CD4-positive, alpha-beta T cell treated with Interleukin-15 for 1 hour (primary cell): Measurements from ENCODE around the gene ACRBP.
"Not testable (repeated sequence)": the region's sequence is repeated elsewhere in the genome, so short reads cannot be mapped to it uniquely, and the experiment has no call there.

Experiments
- DNase-seq: peaks from one replicate; pipeline ENCODE4 v3.0.0-alpha.2; 2020

ACRBP gene

DNA sequence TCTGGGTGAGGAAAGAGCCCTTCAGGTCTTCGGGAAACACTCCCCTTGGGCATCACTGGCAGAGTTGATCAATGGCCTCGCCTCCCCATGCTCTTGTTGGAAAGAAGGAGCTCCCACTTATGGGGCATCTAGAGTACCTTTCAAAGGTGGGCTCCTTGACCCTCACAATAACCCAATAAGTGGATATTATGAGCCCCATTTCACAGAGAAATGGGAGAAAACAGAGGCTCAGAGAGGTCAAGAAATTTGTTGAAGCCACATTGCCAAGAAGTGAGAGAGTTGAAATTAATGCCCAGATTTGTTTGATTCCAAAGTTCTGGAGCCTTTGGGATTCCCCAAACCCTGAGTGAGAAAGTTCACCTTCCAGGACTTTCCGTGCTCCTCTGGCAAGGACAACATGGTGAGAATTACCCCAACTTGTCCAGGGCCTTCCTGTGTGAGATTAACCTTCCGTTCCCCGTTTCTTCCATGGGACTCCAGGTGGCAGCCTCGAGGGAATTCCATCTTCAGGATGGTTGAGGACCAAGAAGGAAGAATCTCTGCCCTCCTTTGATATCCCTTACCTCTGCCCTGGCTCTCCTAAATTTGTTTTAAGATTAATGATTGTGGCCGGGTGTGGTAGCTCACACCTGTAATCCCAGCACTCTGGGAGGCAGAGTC is 32.6 kb downstream of the ACRBP start:
- no peak for DNase-seq

DNA sequence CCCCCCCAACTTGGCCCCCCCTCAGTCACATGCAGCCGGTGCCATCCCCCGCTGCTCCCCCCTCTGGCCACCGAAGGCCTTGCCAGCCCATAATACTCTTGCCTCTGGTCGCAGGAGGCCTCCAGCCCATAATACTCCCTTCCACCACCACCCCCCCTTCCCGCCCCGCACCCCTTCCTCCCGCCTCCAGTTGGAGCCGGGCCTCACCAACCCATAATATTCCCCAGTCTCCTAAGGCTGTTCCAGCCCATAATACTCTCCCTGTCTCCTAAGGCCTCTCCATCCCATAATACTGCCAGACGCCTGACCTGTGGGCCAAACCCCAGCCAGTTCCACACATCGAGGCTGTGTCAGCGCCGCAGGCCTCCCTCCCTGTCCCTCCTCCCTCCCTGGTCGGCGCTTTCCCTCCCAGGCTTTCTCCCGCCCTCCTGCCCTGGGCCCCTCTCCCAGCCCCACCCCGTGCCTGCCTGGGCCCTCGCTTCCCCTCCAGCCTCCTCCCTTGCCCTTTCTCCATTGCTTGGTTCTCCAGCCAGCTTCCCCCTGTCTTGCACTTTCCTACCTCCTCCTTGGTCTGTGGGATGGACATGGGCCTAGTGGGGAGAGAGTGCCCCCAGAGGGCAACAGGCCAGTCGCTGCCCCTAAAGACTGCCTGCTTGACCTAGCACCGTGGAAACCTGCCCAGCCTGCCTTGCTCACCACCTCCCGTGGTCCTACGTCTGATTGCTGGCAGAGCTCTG is 33.3 kb downstream of the ACRBP start:
- peak; percentile 85 for DNase-seq

DNA sequence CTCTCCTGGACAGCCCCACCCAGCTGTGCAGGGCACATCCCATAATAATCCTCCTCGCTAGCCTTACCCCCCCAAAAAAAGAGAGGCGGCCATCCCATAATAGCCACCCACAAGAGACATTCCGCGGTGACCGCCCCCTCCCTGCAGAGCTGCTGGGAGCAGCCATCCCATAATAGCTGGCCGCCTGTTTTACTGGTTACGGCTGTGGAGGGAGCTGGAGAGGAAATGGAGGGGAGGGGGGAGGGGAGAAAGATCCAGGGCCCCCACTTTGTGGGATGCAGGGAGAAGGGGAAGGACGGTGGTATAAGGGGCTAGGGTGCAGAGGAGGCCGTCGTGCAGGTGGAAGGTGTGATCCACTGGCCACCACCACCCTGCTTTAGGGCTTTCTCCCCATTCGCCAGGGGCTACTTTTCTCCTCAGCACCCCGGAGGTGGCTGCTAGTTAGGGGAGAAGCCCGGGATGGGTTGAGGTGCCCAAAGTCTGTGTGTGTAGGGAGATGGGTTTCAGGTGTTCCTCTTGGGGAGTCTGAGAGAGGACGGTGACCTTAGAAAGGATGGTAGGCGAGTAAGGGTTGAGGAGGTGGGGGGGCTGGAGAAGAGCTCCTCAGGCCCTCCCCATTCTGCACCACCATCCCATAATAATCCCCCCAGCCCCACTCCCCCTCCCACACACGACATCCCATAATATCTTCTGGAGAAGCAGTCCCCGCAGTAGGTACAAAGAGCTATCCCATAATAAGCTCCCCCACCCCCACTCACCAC is 34.0 kb downstream of the ACRBP start:
- DNase-seq = peak; percentile 65

DNA sequence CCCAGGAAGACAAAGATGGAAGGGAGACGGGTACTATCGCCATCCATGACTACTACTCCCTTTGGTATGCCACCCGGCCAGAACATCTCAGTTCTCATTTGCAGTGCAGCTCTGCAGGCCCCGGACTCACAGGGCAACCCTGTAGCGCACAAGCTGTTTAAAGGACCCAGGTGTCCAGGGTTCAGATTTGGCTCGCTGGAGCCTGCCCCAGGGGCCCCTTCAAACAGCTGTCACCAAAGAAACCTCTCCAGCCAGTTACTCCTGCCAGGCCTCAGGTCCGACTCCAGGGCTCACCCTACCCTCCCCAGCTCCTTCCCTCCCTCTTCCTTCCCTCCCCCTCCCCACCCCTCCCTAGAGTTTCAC is 34.6 kb downstream of the ACRBP start:
- DNase-seq = no peak

DNA sequence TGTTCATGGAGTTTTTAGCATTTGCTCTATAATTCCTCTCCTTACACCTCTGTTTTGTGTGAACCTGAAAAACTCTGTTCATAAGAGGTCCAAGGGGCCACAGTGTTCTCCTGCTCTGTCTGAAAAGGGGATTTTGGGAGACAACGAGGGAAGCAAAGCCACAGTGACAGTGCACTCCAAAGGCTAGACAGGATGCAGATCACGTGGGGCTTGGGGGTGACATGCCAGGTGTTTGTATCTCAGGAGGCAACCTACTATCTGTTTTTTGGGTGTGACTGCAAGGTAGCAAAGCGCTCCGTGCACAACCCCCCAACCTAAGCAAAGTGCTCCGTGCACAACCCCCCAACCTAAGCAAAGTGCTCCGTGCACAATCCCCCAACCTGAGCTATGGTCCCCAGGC is 35.0 kb downstream of the ACRBP start:
- DNase-seq = peak; percentile 28

DNA sequence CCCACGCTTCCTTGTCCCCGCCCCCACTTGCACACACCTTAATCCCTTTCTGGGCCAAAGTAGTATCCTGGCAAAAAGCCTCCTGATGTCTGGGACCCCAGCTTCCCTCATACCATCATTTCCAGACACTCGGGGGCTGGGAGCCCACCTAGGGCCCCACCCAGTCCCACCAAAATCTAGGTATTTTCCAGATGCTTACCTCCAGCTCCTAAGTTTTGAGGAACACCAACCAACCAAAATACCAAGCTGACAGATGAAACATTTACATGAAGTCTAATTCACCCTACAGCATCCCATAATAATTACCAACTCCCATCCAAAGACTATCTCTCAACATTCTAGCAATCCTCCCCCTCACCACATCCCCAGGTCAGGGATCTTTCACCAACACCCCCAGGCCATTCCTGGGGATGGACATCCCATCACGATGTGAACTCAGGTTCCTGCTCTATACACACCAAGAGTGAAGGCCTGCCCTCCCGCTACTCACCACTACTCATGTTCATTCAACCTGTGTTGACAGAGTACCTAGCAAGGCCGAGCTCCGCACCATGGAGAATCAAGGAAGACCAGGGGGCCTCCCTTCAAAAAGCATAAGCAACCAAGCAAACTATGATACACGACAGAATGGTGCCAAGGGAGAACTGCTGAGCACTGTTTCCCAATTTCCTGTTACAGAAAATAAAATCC is 38.5 kb downstream of the ACRBP start:
- no peak for DNase-seq

DNA sequence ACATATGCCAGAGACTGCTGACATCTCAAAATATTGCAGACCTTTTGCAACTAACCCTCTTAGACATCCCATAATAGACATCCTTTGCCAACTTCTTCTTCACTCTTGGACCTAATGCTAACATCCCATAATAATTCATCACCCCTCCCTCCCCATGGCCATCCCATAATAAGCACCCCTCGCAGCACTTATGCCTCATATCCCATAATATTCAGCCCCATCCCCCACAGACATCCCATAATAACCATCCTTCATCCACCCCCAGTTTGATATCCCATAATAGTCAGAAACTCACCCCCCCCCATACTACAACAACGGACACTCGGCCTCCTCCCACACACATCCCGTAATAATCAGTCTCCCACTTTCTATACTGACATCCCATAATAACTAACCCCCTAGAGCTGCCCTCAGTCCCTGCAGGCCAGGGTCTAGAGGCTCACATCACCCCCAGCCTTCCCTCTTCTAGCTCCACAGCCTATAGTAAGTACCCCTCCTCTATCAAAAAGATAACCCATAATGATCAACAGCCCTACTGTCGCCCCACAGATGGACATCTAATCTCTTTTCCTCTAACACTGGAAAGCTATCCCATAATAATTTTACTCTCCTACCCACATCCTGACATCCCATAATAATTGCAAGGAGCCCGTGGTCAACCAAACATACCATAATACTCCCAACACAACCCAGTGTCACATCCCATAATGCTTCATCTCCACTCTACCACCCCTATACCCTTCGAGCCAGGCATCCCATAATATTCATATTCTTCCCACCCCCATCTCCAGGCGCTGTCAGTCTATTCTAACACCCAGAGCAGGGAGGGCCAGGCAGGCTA is 39.3 kb downstream of the ACRBP start:
- DNase-seq = peak; percentile 70

DNA sequence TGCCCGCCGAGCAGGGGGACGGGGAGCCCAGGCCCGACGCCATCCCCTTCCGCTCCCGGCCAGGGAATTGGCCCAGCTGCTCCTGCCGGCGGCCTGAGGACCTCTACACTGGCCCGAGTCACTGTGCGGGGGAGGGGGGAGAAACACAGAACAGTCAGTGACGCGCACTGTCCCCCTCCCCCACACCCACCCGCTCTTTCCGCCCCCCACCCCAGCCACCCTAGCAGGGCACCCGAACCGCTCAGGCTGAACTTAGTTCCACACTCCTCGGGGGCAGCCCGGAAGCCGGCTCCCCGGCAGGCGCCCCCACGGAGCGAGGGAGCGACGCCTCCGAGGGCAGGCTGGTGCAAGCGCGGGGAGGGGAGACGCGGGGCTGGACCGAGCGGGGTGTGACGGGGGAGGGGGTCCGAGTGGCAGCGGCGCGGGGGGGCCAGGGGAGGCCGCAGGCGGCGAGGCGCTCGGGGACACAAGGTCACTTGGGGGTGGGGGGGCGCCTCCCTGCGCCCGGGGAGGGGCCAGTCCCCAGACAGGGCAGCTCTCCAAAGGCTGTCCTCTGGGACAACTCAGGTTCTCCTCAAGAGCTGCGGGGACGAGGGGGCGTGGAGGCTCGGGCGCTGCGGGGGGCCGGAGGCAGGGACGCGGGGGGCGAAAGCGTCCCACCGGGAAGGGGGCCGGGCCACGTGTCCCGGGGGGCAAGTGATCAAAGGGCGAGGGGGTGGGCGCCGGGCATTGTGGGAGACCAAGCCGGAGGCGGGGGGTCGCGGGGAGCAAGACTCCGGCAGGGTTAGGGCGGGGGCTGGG is 40.7 kb downstream of the ACRBP start:
- peak; percentile 81 for DNase-seq

DNA sequence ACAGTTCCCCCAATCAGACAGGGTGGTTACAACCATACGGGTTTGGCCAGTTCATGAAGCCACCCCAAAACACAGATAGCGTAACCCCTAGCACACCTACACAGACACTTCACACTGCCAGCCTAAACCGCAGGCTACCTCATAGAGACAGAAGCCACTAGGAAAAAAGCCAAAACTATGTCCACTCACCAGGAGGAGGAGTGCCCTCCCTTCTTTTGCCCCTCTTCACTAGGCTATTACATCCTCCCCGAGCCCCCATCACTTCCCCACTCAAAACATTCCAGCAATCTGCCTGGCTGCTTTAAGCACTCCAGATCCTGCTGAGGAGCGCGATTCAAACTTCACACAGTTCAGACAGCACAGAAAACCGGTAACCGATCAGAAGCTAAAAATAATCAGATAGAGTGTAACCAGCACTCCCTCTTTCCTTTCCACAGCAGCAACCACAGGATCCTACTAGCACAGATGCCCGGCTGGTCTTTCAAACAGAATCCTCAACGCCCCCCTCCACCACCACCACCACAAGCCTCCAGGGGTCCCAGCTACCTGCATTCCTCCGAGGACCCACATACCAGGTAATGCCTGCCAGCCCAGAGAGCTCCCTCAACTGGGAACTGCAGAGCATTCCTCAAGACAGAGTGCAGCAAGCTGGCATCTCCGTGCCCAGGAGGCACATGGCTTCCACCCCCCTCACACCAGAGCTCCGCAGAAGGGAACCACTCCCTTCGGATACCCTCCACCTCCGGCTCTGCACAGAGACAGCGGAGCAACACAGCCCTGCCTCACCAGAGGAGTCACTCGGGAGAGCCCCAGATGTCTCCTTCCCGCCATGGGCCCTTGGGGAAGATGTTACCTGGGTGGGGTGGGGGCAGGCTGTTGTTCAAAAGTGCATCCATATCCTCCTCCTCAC is 41.6 kb downstream of the ACRBP start:
- peak; percentile 56 for DNase-seq

DNA sequence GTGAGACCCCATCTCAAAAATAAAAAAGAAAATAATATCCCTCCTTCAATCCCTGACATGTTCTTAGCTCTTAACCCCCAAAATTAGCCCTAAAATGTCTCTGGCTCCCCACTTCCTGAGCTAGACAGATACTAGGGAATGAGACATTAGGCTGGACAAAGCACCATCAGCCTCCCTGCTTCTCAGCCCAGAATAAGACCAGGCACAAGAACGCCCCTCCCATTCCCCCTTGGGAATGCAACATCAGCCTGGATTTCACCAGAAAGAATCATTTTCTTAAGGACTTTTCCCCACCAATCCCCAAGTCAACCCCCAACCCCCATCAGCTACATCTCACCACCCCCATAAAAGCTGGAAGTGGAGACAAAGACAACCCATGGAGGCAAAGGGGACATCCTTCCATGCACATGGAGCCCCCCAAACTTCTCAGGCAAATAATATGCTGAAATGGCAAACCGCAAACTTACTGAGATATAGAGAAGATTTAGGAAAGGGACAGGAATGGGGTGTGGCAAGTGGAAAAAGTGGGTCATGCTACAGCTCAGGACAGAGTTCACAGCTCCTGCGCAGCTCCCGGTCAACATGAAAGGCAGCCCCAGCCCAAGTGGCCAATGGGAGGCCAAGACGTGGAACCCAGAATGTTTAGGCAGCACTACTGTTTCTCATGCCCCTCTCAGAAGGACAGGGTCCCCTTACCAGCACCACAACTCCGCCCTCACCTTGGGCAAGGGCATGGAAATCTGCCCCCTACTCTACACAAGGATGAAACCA is 42.8 kb downstream of the ACRBP start:
- DNase-seq = no peak

DNA sequence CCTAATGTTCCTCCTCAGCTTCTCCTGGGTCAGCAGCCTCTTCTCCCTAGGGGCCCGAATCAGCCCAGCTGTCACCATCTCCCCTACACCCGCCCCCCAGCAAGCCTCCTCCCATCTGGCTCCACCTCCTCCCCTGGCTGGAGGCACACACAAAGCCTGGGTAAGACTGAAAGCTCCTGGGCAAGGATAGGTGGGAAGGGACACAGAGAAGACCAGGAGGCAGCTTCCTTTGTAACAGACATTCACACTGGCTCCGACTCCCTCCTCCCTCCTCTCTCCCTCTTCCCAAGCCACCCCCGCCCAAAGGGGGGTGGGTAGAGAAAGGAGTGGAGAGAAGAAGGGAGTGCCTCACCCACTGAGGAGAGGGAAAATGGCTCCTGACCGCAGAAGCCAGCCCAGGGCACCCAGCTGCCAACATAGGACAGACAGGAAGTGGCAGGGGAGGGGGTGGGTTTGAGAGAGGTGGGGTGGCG is 44.1 kb downstream of the ACRBP start:
- peak; percentile 48 for DNase-seq

DNA sequence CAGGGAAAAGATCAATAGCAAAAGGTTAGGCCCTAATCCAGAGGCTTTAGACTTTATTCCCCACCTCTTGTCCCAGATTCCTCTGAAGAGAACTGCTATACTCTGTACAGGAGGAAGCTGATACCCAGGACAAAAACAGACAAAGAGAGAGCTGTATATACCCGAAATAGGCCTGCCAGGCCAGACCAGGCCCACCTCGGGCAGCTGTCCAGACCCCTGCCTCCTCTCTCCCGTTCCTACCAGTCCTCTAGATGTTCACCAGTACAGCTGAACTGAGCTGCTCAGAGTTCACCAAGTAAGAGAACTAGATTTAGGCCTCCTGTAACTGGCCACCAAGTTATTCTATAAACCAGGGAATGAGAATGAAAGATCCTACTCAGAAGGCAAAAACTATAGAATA is 44.7 kb downstream of the ACRBP start:
- DNase-seq = no peak

DNA sequence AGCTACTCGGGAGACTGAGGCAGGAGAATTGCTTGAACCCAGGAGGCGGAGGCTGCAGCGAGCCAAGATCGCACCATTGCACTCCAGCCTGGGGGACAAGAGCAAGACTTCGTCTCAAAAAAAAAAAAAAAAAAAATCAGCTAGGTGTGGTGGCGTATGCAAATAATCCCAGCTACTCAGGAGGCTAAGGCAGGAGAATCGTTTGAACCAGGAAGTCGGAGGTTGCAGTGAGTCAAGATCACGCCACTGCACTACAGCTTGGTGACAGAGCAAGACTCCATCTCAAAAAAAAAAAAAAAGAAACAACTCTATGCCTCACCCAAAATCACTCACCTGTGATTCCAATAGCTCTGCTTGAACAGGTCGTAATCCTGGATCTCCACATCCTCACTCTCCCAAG is 51.6 kb downstream of the ACRBP start:
- not testable (repeated sequence) for DNase-seq

DNA sequence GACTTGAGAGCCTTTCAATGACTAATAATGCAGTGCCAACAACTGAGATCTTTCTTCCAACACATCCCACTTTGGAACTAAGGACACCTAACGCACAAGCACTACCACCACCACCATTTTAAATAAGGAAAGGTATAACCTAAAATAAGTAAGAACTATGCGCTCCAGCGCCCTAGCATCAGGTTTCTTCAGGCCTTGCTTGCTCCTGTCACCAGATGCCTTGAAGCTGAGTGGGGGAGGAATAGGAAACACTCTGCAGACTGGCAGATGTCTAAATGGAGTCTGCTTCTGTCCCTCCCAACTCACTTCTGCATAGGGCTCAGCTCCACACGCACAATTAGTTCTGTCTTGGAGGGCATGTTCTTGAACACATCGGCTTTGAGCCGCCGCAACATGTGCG is 55.1 kb downstream of the ACRBP start:
- no peak for DNase-seq
